HG03565 (cell line): ENCODE measurements around the gene HCRTR2.
"Not testable (repeated sequence)": the region's sequence is repeated elsewhere in the genome, so short reads cannot be mapped to it uniquely, and the experiment has no call there.

ENCODE experiments used
- ATAC-seq: cut with Tn5 transposase; IDR thresholded peaks from one replicate; pipeline ENCODE4 v1.9.1; 2021; ENCODE audit warnings: mild to moderate bottlenecking, moderate library complexity; ENCODE audit not compliant: unreplicated experiment

Gene HCRTR2

GRCh38 chr6:55210952-55211351 is 36.6 kb downstream of the HCRTR2 start:
- ATAC-seq, result no peak

GRCh38 chr6:55212156-55212555 is 37.8 kb downstream of the HCRTR2 start:
- no peak for ATAC-seq

GRCh38 chr6:55220961-55221360 is 46.6 kb downstream of the HCRTR2 start:
- no peak for ATAC-seq

- no peak for ATAC-seq
Observed at GRCh38 chr6:55227862-55228261, 53.5 kb downstream of the HCRTR2 start.

GRCh38 chr6:55239099-55239498 is 64.8 kb downstream of the HCRTR2 start:
- ATAC-seq, result no peak

- ATAC-seq, result not testable (repeated sequence)
Observed at GRCh38 chr6:55240975-55241605, 66.8 kb downstream of the HCRTR2 start.

- no peak for ATAC-seq
Observed at GRCh38 chr6:55250400-55250799, 76.1 kb downstream of the HCRTR2 start.

- no peak for ATAC-seq
Observed at GRCh38 chr6:55255113-55255512, 80.8 kb downstream of the HCRTR2 start.

GRCh38 chr6:55260181-55260580 is 85.9 kb downstream of the HCRTR2 start:
- no peak for ATAC-seq

GRCh38 chr6:55265409-55266114 is 91.2 kb downstream of the HCRTR2 start:
- ATAC-seq, result no peak

- no peak for ATAC-seq
Observed at GRCh38 chr6:55266896-55267295, 92.6 kb downstream of the HCRTR2 start.

GRCh38 chr6:55276745-55277530 is 102.6 kb downstream of the HCRTR2 start:
- ATAC-seq, result peak; percentile 63

GRCh38 chr6:55277646-55278045 is 103.3 kb downstream of the HCRTR2 start:
- no peak for ATAC-seq

- ATAC-seq, result no peak
Observed at GRCh38 chr6:55281215-55281614, 106.9 kb downstream of the HCRTR2 start.

- no peak for ATAC-seq
Observed at GRCh38 chr6:55282115-55282514, 107.8 kb downstream of the HCRTR2 start.

- no peak for ATAC-seq
Observed at GRCh38 chr6:55286824-55287223, 112.5 kb downstream of the HCRTR2 start.

GRCh38 chr6:55290736-55291135 is 116.4 kb downstream of the HCRTR2 start:
- ATAC-seq, result no peak

GRCh38 chr6:55293116-55293515 is 118.8 kb downstream of the HCRTR2 start:
- no peak for ATAC-seq

- ATAC-seq, result not testable (repeated sequence)
Observed at GRCh38 chr6:55297214-55297613, 122.9 kb downstream of the HCRTR2 start.

- ATAC-seq, result no peak
Observed at GRCh38 chr6:55299286-55299985, 125.1 kb downstream of the HCRTR2 start.

- ATAC-seq, result no peak
Observed at GRCh38 chr6:55304747-55305146, 130.4 kb downstream of the HCRTR2 start.
